ENCODE data around the gene PLA2G6.

Gene PLA2G6

DNA sequence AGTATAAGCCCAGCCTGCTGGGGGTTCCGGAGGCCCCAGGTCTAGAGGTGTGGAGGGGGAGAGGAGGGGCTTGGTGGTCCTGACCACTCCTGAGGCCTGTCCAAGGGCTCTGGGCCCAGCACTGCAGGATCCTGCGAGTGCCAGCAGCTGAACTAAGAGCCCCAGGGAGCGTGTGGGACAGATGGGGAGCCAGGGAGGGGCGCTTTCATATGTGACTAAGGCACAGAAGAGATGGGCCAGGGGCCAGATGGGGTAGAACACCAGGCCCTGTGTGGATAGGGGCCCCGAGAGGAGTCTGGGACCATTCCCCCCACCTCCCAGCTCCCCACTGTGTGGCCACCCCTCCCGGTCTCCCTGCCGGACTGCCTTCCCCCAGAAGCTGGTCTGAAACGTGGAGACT, 38.5 kb upstream of the PLA2G6 start:
- no peaks in the 10 kb centered on the region for H3K4me1 ChIP-seq (ENCODE audit: control insufficient read depth, insufficient read depth, low read length)
- no peaks in the 10 kb centered on the region for H3K9me3 ChIP-seq (ENCODE audit: control insufficient read depth, insufficient read depth, low read depth, low read length)
- no peak overlapping the region for H3K4me3 ChIP-seq (ENCODE audit: low read depth, low read length)
- POLR2A ChIA-PET = interaction anchor here (0.5 kb wide), 1 partner anchor 315 kb away, joined by 4 read pairs; no protein-coding TSS in a partner anchor
- H3K27ac ChIP-seq (ENCODE audit: extremely low read depth, low read depth, low read length) = no peak overlapping the region
- no peak for TF ChIP-seq ZNF747 (tag by site-specific recombination; IDR thresholded peaks at IDR 0.05)
- TF ChIP-seq ZNF292 (tag by site-specific recombination; IDR thresholded peaks at IDR 0.05; ENCODE audit: borderline replicate concordance, low read depth) = no peak
- no peak for TF ChIP-seq ZNF114 (tag by site-specific recombination; IDR thresholded peaks at IDR 0.05)
- no peak for TF ChIP-seq ZNF664 (tag by site-specific recombination; IDR thresholded peaks at IDR 0.05)
- TF ChIP-seq, protein P1, sequence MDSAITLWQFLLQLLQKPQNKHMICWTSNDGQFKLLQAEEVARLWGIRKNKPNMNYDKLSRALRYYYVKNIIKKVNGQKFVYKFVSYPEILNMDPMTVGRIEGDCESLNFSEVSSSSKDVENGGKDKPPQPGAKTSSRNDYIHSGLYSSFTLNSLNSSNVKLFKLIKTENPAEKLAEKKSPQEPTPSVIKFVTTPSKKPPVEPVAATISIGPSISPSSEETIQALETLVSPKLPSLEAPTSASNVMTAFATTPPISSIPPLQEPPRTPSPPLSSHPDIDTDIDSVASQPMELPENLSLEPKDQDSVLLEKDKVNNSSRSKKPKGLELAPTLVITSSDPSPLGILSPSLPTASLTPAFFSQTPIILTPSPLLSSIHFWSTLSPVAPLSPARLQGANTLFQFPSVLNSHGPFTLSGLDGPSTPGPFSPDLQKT (IDR thresholded peaks at IDR 0.05; ENCODE audit: borderline replicate concordance, low read depth, low read length) = no peak
- TF ChIP-seq ZIC2 (tag by site-specific recombination; IDR thresholded peaks at IDR 0.05) = no peak
- TF ChIP-seq ZNF223 (tag by site-specific recombination; IDR thresholded peaks at IDR 0.05) = no peak
- no peak for TF ChIP-seq ZNF211 (tag by site-specific recombination; IDR thresholded peaks at IDR 0.05; ENCODE audit: low read depth)
- CTCF ChIA-PET = interaction anchor here (1.7 kb wide), 1 partner anchor 9 kb away, joined by 5 read pairs; no protein-coding TSS in a partner anchor
- H3K36me3 ChIP-seq (ENCODE audit: control insufficient read depth in 2 of 2, insufficient read depth in 1 of 2, low read length in 2 of 2) = peaks cover 0 to 45% of the 10 kb centered on the region in 2 experiments; a peak in 2 of 3 replicates

DNA sequence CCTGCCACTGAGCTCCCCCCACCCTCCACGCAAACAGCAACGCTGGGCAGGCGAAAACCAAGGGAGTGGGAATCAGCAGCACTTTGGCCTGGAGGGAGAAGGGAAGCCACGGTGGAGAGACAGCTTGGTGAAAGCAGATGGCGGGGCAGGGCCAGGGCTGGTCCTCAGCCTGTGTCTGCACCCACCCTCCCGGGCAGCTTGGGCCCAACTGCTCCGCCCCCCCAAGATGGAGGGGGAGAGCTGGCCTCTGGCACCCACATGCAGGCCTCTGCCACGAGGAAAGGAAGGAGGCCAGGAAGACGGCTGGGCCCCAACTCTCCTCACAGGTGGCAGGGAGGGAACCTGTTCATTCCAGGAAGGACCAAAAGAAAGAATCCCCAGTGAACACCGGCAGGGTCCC, 38.0 kb upstream of the PLA2G6 start:
- Histone ChIP-seq H3K27ac (ENCODE audit: extremely low read depth, low read depth, low read length) (0 out of 2 replicates have a peak overlapping the region, but pooled peaks have one; percentile 16), H3K4me3 (ENCODE audit: low read depth, low read length) (no peak overlapping the region), H3K4me1 (ENCODE audit: control insufficient read depth, insufficient read depth, low read length) (no peaks in the 10 kb centered on the region), H3K9me3 (ENCODE audit: control insufficient read depth, insufficient read depth, low read depth, low read length) (no peaks in the 10 kb centered on the region), H3K36me3 (ENCODE audit: control insufficient read depth in 2 of 2, insufficient read depth in 1 of 2, low read length in 2 of 2) (peaks cover 0 to 39% of the 10 kb centered on the region in 2 experiments; a peak in 2 of 3 replicates)
- POLR2A ChIA-PET = interaction anchor here (0.5 kb wide), 1 partner anchor 314 kb away, joined by 4 read pairs; no protein-coding TSS in a partner anchor
- CTCF ChIA-PET = interaction anchor here (0.7 to 1.7 kb wide), 2 partner anchors 10 to 105 kb away, joined by 3 to 5 read pairs; no protein-coding TSS in a partner anchor
- 0 out of 2 replicates have a peak, but pooled peaks have one; percentile 39 for TF ChIP-seq SCRT2 (tag by site-specific recombination; IDR thresholded peaks at IDR 0.05)
- no peak for TF ChIP-seq WT1 (tag by site-specific recombination; IDR thresholded peaks at IDR 0.05)
- 0 out of 2 replicates have a peak, but pooled peaks have one; percentile 27 for TF ChIP-seq PRDM1 (tag by site-specific recombination; IDR thresholded peaks at IDR 0.05)

DNA sequence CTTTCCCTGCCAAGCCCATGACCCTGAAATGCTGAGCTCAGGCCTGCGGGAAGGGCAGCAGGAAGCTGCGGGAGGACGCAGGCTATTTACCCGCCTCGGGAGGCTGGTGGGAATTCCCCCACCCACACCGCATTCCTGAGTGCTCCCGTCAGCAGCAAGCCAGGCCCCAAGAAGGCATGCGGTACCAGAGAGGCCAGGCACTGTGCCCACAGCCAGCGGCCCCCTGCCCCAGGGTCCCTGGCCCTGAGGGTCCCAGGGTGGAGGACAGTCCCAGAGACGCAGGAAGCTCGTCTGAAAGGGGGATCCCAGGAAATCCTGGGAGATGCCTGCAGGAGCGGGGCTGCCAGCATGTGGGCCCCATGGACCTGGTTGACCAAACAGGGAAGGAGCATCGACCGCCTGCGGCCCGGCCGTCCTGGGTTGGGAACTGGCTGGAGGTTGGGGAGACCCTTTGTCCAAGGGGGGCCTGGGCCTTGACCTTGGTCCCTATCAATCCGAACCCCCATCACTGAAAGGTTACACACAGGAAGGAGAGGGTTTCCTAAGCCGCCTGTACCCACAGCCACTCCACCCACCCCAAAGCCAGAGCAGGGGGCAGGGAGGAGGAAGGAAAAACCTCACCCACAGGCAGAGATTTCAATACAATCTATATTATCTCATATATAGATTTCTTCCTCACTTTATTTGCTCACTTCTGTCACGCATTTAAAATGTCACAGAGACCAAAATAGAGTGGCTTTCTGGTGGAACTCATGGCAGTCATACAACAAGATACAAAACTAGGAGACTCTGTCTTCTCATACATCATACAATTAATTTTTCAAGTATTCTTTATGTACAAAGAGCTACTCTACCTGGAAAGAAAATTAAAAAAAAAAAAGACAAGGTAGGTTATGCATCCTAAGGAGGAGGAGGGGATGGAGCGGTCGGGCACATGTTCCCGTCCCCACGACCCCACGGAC, 37.3 kb upstream of the PLA2G6 start:
- H3K4me3 ChIP-seq (ENCODE audit: low read depth, low read length) = no peak overlapping the region
- POLR2A ChIA-PET = no interaction called here
- H3K27ac ChIP-seq (ENCODE audit: extremely low read depth, low read depth, low read length) = no peak overlapping the region
- CTCF ChIA-PET = interaction anchor here (0.7 to 1.7 kb wide), 4 partner anchors 11 to 105 kb away, joined by 3 to 5 read pairs (median 4); no protein-coding TSS in a partner anchor
- TF ChIP-seq ZFHX2 (tag by site-specific recombination; conservative IDR thresholded peaks at IDR 0.05) (peak; percentile 85), ZNF10 (tag by site-specific recombination; IDR thresholded peaks at IDR 0.05) (no peak), EGR2 (tag by site-specific recombination; IDR thresholded peaks at IDR 0.05; ENCODE audit: low read depth) (peak; percentile 69), MZF1 (tag by site-specific recombination; IDR thresholded peaks at IDR 0.05; ENCODE audit: borderline replicate concordance) (no peak), ZNF266 (tag by site-specific recombination; IDR thresholded peaks at IDR 0.05; ENCODE audit: low read depth) (no peak), ZNF223 (tag by site-specific recombination; IDR thresholded peaks at IDR 0.05) (no peak)
- TF ChIP-seq, protein P2, sequence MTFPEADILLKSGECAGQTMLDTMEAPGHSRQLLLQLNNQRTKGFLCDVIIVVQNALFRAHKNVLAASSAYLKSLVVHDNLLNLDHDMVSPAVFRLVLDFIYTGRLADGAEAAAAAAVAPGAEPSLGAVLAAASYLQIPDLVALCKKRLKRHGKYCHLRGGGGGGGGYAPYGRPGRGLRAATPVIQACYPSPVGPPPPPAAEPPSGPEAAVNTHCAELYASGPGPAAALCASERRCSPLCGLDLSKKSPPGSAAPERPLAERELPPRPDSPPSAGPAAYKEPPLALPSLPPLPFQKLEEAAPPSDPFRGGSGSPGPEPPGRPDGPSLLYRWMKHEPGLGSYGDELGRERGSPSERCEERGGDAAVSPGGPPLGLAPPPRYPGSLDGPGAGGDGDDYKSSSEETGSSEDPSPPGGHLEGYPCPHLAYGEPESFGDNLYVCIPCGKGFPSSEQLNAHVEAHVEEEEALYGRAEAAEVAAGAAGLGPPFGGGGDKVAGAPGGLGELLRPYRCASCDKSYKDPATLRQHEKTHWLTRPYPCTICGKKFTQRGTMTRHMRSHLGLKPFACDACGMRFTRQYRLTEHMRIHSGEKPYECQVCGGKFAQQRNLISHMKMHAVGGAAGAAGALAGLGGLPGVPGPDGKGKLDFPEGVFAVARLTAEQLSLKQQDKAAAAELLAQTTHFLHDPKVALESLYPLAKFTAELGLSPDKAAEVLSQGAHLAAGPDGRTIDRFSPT (tag by site-specific recombination; IDR thresholded peaks at IDR 0.05) = peak; percentile 67
- H3K36me3 ChIP-seq (ENCODE audit: control insufficient read depth in 2 of 2, insufficient read depth in 1 of 2, low read length in 2 of 2) = peaks cover 0 to 35% of the 10 kb centered on the region in 2 experiments; a peak in 2 of 3 replicates
- H3K9me3 ChIP-seq (ENCODE audit: control insufficient read depth, insufficient read depth, low read depth, low read length) = no peaks in the 10 kb centered on the region
- H3K4me1 ChIP-seq (ENCODE audit: control insufficient read depth, insufficient read depth, low read length) = no peaks in the 10 kb centered on the region
